Lower leg skin (tissue), 4 donors: ENCODE results near the gene NTM. TPM values are rescaled to one million over a fixed set of nuclear protein-coding genes. Genes with fewer than 3 reads are reported as not detected.

Experiments used
- DNase-seq, 2 donors: peaks; one replicate each; pipeline ENCODE4 v3.0.0-alpha.2; 2019; ENCODE audit warnings: low spot score in 2 of 2
- H3K4me3 ChIP-seq: fragments of 200-600 bp; sonication (generic); 2 replicates; pipeline ENCODE4 v1.5.1; 2017; ENCODE audit warnings: mild to moderate bottlenecking, low read depth; ENCODE audit not compliant: poor library complexity, severe bottlenecking
- POLR2A ChIP-seq, 2 donors: fragments of 450-650 bp; IDR thresholded peaks; one replicate each; pipeline ENCODE4 v1.6.1; 2016 to 2017; ENCODE audit warnings: antibody characterized with exemption in 2 of 2, mild to moderate bottlenecking in 1 of 2, moderate library complexity in 1 of 2
- WGBS, 2 donors: methylation state at CpG; one replicate each; pipeline ENCODE4 v1.1.5; 2018; 5-methylcytosine and 5-hydroxymethylcytosine counted together
- intact Hi-C: fragments of 100-400 bp; cut with DNase I; formaldehyde crosslinking; loops from one replicate; pipeline ENCODE4 v1.15.0; 2023; ENCODE audit warnings: low total_unique reads
- total RNA-seq, 4 donors: library from RNA; depleted of rRNA; stranded (reverse); fragments of >200 nt; gene quantifications; one replicate each; pipeline ENCODE4 v1.1.0, GENCODE V29; 2016
- TF ChIP-seq, protein P1 (sequence below), 3 donors: fragments of 450-650 bp; IDR thresholded peaks; one replicate each; pipeline ENCODE4 v1.5.1; 2016; ENCODE audit warnings: antibody characterized with exemption in 3 of 3, mild to moderate bottlenecking in 3 of 3, moderate library complexity in 2 of 3

Gene NTM
- total RNA-seq, 4 donors from 2014 or later = 2.8 to 5.7 (median 4.9) TPM

DNA sequence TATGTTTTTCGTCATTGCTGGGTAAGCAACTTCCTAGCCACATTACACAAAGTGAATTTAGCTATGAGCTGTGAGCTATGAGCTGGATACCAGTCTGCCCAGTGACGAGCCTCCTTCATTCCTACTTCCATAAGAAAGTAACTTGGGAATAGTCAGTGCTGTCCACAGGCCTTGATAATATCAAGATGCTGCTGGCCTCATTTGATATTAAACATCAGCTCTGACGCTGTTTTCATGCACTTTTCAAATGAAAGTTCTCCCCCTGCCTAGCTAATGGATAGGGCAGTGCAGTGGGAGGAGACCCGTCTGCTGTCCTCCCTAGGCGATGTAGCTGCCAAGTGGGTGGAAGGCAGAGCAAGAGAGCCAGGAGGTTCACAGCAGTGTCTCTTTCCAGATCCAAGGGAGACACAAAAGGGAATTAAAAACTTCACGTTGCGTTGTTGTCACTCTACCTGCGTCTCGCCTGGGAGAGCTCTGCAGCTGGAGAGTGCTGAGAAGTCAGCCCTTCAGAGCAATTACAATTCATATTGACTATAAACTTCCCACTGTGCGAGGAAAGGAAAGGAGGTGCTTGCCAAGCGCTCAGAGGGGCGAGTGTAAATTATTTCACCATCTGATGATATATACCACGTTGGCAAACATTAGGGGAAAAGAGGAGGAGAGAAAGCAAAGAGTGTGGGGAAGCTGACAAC lies 861.4 kb downstream of the NTM start:
- no peak for DNase-seq
- H3K4me3 ChIP-seq = no peak overlapping the region
- intact Hi-C loops = no loop called here
- 56 to 60% methylated on average over 13 of the region's 13 CpGs for WGBS, 2 donors
- TF ChIP-seq, protein P1, sequence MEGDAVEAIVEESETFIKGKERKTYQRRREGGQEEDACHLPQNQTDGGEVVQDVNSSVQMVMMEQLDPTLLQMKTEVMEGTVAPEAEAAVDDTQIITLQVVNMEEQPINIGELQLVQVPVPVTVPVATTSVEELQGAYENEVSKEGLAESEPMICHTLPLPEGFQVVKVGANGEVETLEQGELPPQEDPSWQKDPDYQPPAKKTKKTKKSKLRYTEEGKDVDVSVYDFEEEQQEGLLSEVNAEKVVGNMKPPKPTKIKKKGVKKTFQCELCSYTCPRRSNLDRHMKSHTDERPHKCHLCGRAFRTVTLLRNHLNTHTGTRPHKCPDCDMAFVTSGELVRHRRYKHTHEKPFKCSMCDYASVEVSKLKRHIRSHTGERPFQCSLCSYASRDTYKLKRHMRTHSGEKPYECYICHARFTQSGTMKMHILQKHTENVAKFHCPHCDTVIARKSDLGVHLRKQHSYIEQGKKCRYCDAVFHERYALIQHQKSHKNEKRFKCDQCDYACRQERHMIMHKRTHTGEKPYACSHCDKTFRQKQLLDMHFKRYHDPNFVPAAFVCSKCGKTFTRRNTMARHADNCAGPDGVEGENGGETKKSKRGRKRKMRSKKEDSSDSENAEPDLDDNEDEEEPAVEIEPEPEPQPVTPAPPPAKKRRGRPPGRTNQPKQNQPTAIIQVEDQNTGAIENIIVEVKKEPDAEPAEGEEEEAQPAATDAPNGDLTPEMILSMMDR (IDR thresholded peaks at IDR 0.05) = no peak
- no peak for TF ChIP-seq POLR2A (IDR thresholded peaks at IDR 0.05)

DNA sequence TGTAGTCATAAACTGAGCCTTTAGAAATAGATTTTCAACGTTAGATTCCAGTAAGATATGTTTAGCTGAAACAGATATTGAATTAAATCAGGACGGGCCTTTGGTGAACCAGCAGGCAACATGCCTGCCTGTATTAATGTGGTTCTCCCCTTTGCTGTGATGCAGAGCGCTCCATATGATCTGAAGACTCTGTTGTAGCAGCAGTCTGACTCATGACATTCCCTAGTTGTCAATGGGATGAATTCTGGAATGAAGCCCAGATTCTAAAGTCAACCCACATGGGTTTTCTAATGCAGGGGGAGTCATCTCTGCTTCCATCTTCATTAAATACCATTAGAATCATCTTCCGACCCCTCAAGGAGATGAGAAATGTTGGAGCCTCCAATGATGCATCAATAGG lies 864.5 kb downstream of the NTM start:
- no peak for DNase-seq
- H3K4me3 ChIP-seq = no peak overlapping the region
- WGBS, 2 donors = 59 to 67% methylated on average over 4 of the region's 4 CpGs
- intact Hi-C loops = no loop called here
- TF ChIP-seq, protein P1 (IDR thresholded peaks at IDR 0.05) = no peak
- TF ChIP-seq POLR2A (IDR thresholded peaks at IDR 0.05) = no peak

GRCh38 chr11:132237781-132238180 lies 867.4 kb downstream of the NTM start:
- 81% methylated on average over 9 of the region's 9 CpGs for WGBS, 2 donors
- TF ChIP-seq POLR2A (IDR thresholded peaks at IDR 0.05) = no peak
- TF ChIP-seq, protein P1 (IDR thresholded peaks at IDR 0.05) = no peak
- DNase-seq = no peak
- intact Hi-C loops = no loop called here
- H3K4me3 ChIP-seq = no peak overlapping the region

GRCh38 chr11:132238331-132238866 lies 868.0 kb downstream of the NTM start:
- intact Hi-C loops = no loop called here
- H3K4me3 ChIP-seq = no peak overlapping the region
- no peak for TF ChIP-seq POLR2A (IDR thresholded peaks at IDR 0.05)
- TF ChIP-seq, protein P1 (IDR thresholded peaks at IDR 0.05) = no peak
- no peak for DNase-seq
- 45 to 72% methylated on average over 7 of the region's 7 CpGs for WGBS, 2 donors

GRCh38 chr11:132240374-132240773 lies 870.0 kb downstream of the NTM start:
- intact Hi-C loops = no loop called here

More at GRCh38 chr11:132240374-132240773, 870.0 kb downstream of the NTM start:
- 78 to 85% methylated on average over 5 of the region's 5 CpGs for WGBS, 2 donors
- TF ChIP-seq, protein P1 (IDR thresholded peaks at IDR 0.05) = no peak
- TF ChIP-seq POLR2A (IDR thresholded peaks at IDR 0.05) = no peak
- no peak for DNase-seq
- no peak overlapping the region for H3K4me3 ChIP-seq
